Esophagus squamous epithelium (tissue), 5 donors: ENCODE results near the gene PRLH. TPM values are rescaled to one million over a fixed set of nuclear protein-coding genes. Genes with fewer than 3 reads are reported as not detected.

Experiments used
- DNase-seq: peaks from one replicate; lab custom pipeline; 2025; lab: John Stamatoyannopoulos, UW
- H3K27ac ChIP-seq, 4 donors: fragments of 200-600 bp; sonication (generic); one replicate each; pipeline ENCODE4 v1.5.1; 2016 to 2019; ENCODE audit warnings: mild to moderate bottlenecking in 1 of 4
- H3K27me3 ChIP-seq, 4 donors: fragments of 200-600 bp; sonication (generic); 1 replicate in 3 of 4; 2 replicates in 1 of 4; pipeline versions ENCODE4 v1.5.1 to v1.6.0; 2017 to 2021; ENCODE audit warnings: antibody characterized with exemption in 1 of 4
- H3K36me3 ChIP-seq, 3 donors: fragments of 200-600 bp; sonication (generic); one replicate each; pipeline ENCODE4 v1.5.1; 2016 to 2019
- H3K4me1 ChIP-seq, 3 donors: fragments of 200-600 bp; sonication (generic); one replicate each; pipeline ENCODE4 v1.5.1; 2017 to 2019
- H3K4me3 ChIP-seq, 4 donors: fragments of 200-600 bp; sonication (generic); 1 replicate in 3 of 4; 2 replicates in 1 of 4; pipeline ENCODE4 v1.5.1; 2016 to 2019; ENCODE audit warnings: mild to moderate bottlenecking in 2 of 4, moderate library complexity in 1 of 4
- H3K9me3 ChIP-seq, 3 donors: fragments of 200-600 bp; sonication (generic); one replicate each; pipeline ENCODE4 v1.5.1; 2016 to 2019
- CTCF ChIP-seq, 6 experiments: fragments of 450-650 bp in 4 of 6; fragments of 200-600 bp in 2 of 6; sonication (generic) in 2 of 6; IDR thresholded peaks; one replicate each; pipeline ENCODE4 v1.5.1; 2016 to 2019; ENCODE audit warnings: antibody characterized with exemption in 6 of 6, mild to moderate bottlenecking in 4 of 6, moderate library complexity in 4 of 6
- POLR2A ChIP-seq, 4 donors: fragments of 450-650 bp; IDR thresholded peaks; one replicate each; pipeline ENCODE4 v1.6.1; 2017; ENCODE audit warnings: antibody characterized with exemption in 4 of 4, mild to moderate bottlenecking in 4 of 4, moderate library complexity in 3 of 4
- WGBS, 2 donors: methylation state at CpG; one replicate each; pipeline ENCODE4 v1.1.5; 2018; 5-methylcytosine and 5-hydroxymethylcytosine counted together
- intact Hi-C: fragments of 100-400 bp; cut with DNase I; formaldehyde crosslinking; loops from one replicate; pipeline ENCODE4 v1.15.0; 2022
- total RNA-seq, 4 donors: library from RNA; depleted of rRNA; stranded (reverse); fragments of >200 nt; gene quantifications; one replicate each; pipeline ENCODE4 v1.1.0, GENCODE V29; 2016
- donor health status: DM: yes; HTN: yes; CAD: no.

PRLH gene
- total RNA-seq, 4 donors from 2014 or later, result not detected

- DNase-seq, result no peak
- Histone ChIP-seq H3K36me3 (no peaks in the 10 kb centered on the region), H3K27ac (no peak overlapping the region), H3K4me1 (no peaks in the 10 kb centered on the region), H3K27me3 (no peaks in the 10 kb centered on the region), H3K9me3 (no peaks in the 10 kb centered on the region), H3K4me3 (no peak overlapping the region)
- WGBS, 2 donors, result 48 to 60% methylated on average over 3 to 4 of the region's 6 CpGs
- intact Hi-C loops, result no loop called here
- TF ChIP-seq CTCF (IDR thresholded peaks at IDR 0.05), result no peak
- no peak for TF ChIP-seq POLR2A (IDR thresholded peaks at IDR 0.05)
These were observed 41.7 kb upstream of the PRLH start for GRCh38 chr2:237524631-237525030.

- intact Hi-C loops, result no loop called here
- Histone ChIP-seq H3K36me3 (no peaks in the 10 kb centered on the region), H3K27ac (no peak overlapping the region), H3K27me3 (no peaks in the 10 kb centered on the region), H3K4me3 (no peak overlapping the region), H3K9me3 (no peaks in the 10 kb centered on the region), H3K4me1 (no peaks in the 10 kb centered on the region)
- WGBS, 2 donors, result 89% methylated on average over 7 of the region's 17 CpGs; no CpG with 5 or more reads in 1 of the 2 donors
- DNase-seq, result no peak
- TF ChIP-seq POLR2A (IDR thresholded peaks at IDR 0.05) (no peak), CTCF (IDR thresholded peaks at IDR 0.05) (no peak)
These were observed 40.7 kb upstream of the PRLH start for GRCh38 chr2:237525559-237526157.

GRCh38 chr2:237527233-237527632 lies 39.1 kb upstream of the PRLH start:
- Histone ChIP-seq H3K9me3 (no peaks in the 10 kb centered on the region), H3K4me3 (no peak overlapping the region), H3K27me3 (no peaks in the 10 kb centered on the region), H3K36me3 (no peaks in the 10 kb centered on the region), H3K4me1 (no peaks in the 10 kb centered on the region), H3K27ac (no peak overlapping the region)
- WGBS, 2 donors, result 90 to 94% methylated on average over 11 of the region's 11 CpGs
- intact Hi-C loops, result no loop called here
- DNase-seq, result no peak
- no peak for TF ChIP-seq POLR2A (IDR thresholded peaks at IDR 0.05)
- TF ChIP-seq CTCF (IDR thresholded peaks at IDR 0.05), result no peak

DNA sequence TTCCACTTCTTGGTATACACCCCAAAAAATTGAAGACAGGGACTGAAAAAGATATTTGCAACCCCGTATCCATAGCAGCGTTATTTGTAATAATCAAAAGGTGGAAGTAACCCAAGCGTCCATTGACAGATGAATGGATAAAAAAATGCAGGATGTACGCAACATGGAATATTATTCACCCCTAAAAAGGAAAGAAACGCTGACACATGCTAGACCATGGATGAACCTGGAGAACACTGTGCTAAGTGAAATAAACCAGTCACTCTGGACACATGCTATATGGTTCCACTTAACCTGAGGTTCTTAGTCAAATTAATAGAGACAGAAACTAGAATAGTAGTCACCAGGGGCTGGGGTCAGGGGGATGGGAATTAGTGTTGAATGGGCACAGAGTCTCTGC lies 38.6 kb upstream of the PRLH start:
- Histone ChIP-seq H3K36me3 (no peaks in the 10 kb centered on the region), H3K4me1 (no peaks in the 10 kb centered on the region), H3K27me3 (no peaks in the 10 kb centered on the region), H3K4me3 (no peak overlapping the region), H3K9me3 (no peaks in the 10 kb centered on the region), H3K27ac (no peak overlapping the region)
- WGBS, 2 donors, result 87 to 88% methylated on average over 5 of the region's 5 CpGs
- no peak for DNase-seq
- intact Hi-C loops, result no loop called here
- TF ChIP-seq CTCF (IDR thresholded peaks at IDR 0.05), result no peak
- TF ChIP-seq POLR2A (IDR thresholded peaks at IDR 0.05), result no peak

DNA sequence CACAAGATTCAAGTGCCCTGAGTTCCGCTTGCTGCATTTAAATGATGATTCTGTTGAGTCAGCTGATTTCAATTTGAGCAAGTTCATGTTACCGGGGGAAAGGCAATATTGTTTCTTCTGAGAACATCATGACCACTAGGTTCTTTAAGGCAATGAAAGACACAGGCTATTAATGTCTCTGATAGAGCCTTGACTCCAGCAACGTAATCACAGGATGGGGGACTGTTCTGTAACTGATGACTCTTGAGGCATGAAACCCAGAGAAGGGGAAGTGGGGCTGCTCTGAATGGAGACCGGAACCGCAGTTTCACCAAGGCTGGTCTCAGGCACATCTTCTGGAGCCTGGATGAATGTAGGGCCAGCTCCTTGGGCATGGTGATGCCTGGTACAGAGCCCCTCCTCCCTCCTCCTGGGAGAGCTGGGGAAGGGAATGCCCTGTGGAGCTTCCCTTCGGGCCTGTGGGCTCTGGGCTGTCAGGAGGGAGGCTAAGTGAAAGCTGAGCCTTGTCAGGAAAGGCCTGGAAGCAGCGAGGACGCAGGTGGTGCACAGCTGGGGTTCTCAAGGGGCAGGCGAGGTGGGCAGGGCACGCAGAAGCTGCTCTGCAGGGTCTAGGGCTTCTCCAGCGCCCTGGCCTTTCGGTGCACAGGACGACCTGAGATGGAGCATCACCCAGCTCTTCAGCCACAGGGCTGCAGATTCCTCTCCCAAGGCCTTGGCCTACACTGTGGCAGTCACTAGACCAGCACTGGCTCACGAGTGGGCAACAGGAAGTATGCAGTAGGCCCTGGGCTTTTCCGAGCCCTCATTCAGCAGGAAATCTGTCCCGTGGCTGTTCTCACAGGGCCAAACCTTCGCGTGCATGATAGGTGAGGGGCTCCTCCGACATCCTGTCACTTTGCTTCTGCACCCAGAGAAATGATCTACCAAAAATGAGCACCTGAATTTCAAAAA lies 36.6 kb upstream of the PRLH start:
- no peak for DNase-seq
- Histone ChIP-seq H3K27ac (peak overlapping the region in 1 of 4 donors; percentile 5), H3K4me1 (no peaks in the 10 kb centered on the region), H3K4me3 (no peak overlapping the region), H3K36me3 (no peaks in the 10 kb centered on the region), H3K9me3 (no peaks in the 10 kb centered on the region), H3K27me3 (no peaks in the 10 kb centered on the region)
- intact Hi-C loops, result no loop called here
- no peak for TF ChIP-seq POLR2A (IDR thresholded peaks at IDR 0.05)
- TF ChIP-seq CTCF (IDR thresholded peaks at IDR 0.05), result no peak
- 77 to 80% methylated on average over 6 to 8 of the region's 19 CpGs for WGBS, 2 donors
